Astrocyte (in vitro differentiated cells and primary cell): ENCODE data around the gene TSHZ1. TPM values are rescaled to one million over a fixed set of nuclear protein-coding genes. Genes with fewer than 3 reads are reported as not detected.
"Not testable (repeated sequence)": the region's sequence is repeated elsewhere in the genome, so short reads cannot be mapped to it uniquely, and the experiment has no call there.

ENCODE experiments used
- DNase-seq: peaks from one replicate; pipeline ENCODE4 v3.0.0-alpha.2; 2010; ENCODE audit warnings: low read depth
- FAIRE-seq: peaks from 2 replicates; lab custom pipeline; 2011; peaks lifted over from hg19 to GRCh38; lab: Jason Lieb, UNC
- H2AFZ ChIP-seq: 2 replicates; pipeline ENCODE4 v1.6.0; 2012; ENCODE audit warnings: low read depth, low read length, inconsistent platforms
- H3K27ac ChIP-seq: 2 replicates; pipeline ENCODE4 v1.5.1; 2011; ENCODE audit warnings: low read depth, low read length, inconsistent platforms
- H3K27me3 ChIP-seq: 2 replicates; pipeline ENCODE4 v1.6.0; 2011; ENCODE audit warnings: low read length, inconsistent platforms; ENCODE audit not compliant: insufficient read depth
- H3K36me3 ChIP-seq: 2 replicates; pipeline ENCODE4 v1.5.1; 2011; ENCODE audit warnings: low read length, inconsistent platforms; ENCODE audit not compliant: insufficient read depth
- H3K4me1 ChIP-seq: 2 replicates; pipeline ENCODE4 v1.5.1; 2011; ENCODE audit warnings: low read length, inconsistent platforms; ENCODE audit not compliant: insufficient read depth
- H3K4me2 ChIP-seq: 2 replicates; pipeline ENCODE4 v1.6.0; 2012; ENCODE audit warnings: low read length, inconsistent platforms
- H3K4me3 ChIP-seq: 2 replicates; pipeline ENCODE4 v1.5.1; 2011; ENCODE audit warnings: low read depth, mild to moderate bottlenecking, low read length, inconsistent platforms; ENCODE audit not compliant: insufficient read depth
- H3K79me2 ChIP-seq: 2 replicates; pipeline ENCODE4 v1.6.0; 2012; ENCODE audit warnings: mild to moderate bottlenecking, low read length, inconsistent platforms; ENCODE audit not compliant: insufficient read depth
- H3K9ac ChIP-seq: 2 replicates; pipeline ENCODE4 v1.6.0; 2012; ENCODE audit warnings: mild to moderate bottlenecking, low read length, inconsistent platforms
- H3K9me3 ChIP-seq: 2 replicates; pipeline ENCODE4 v1.5.1; 2012; ENCODE audit warnings: low read depth, mild to moderate bottlenecking, low read length, inconsistent platforms; ENCODE audit not compliant: insufficient read depth
- H4K20me1 ChIP-seq: 2 replicates; pipeline ENCODE4 v1.6.0; 2012; ENCODE audit warnings: low read length, inconsistent platforms; ENCODE audit not compliant: insufficient read depth
- H3K27ac Mint-ChIP-seq: one replicate; pipeline ENCODE4 v1.8.0; 2021; ENCODE audit warnings: mild to moderate bottlenecking, mixed read lengths; ENCODE audit not compliant: unreplicated experiment
- H3K27me3 Mint-ChIP-seq: one replicate; pipeline ENCODE4 v1.8.0; 2021; ENCODE audit warnings: low read depth, mixed read lengths; ENCODE audit not compliant: unreplicated experiment
- H3K36me3 Mint-ChIP-seq: one replicate; pipeline ENCODE4 v1.8.0; 2021; ENCODE audit warnings: low read depth, mixed read lengths; ENCODE audit not compliant: unreplicated experiment
- H3K4me1 Mint-ChIP-seq: one replicate; pipeline ENCODE4 v1.8.0; 2021; ENCODE audit warnings: low read depth, mixed read lengths; ENCODE audit not compliant: unreplicated experiment
- H3K4me3 Mint-ChIP-seq: one replicate; pipeline ENCODE4 v1.8.0; 2021; ENCODE audit warnings: mild to moderate bottlenecking, moderate library complexity, mixed read lengths; ENCODE audit not compliant: unreplicated experiment
- H3K9me3 Mint-ChIP-seq: one replicate; pipeline ENCODE4 v1.8.0; 2021; ENCODE audit warnings: mild to moderate bottlenecking, mixed read lengths; ENCODE audit not compliant: unreplicated experiment
- CTCF ChIP-seq: IDR thresholded peaks from 2 replicates; pipeline ENCODE4 v1.5.1; 2011; ENCODE audit warnings: low read depth, mild to moderate bottlenecking, inconsistent platforms, low read length, moderate library complexity; ENCODE audit not compliant: insufficient read depth
- EZH2 ChIP-seq: IDR thresholded peaks from 2 replicates; pipeline ENCODE4 v1.6.1; 2012; ENCODE audit warnings: mild to moderate bottlenecking, low read length, inconsistent platforms; ENCODE audit not compliant: insufficient read depth
- total RNA-seq: library from RNA; stranded (reverse); gene quantifications from 2 replicates; pipeline ENCODE4 v1.2.1, GENCODE V29; 2021

TSHZ1 gene
- total RNA-seq, 1 donor from 2014 or later: 2.9 TPM

DNA sequence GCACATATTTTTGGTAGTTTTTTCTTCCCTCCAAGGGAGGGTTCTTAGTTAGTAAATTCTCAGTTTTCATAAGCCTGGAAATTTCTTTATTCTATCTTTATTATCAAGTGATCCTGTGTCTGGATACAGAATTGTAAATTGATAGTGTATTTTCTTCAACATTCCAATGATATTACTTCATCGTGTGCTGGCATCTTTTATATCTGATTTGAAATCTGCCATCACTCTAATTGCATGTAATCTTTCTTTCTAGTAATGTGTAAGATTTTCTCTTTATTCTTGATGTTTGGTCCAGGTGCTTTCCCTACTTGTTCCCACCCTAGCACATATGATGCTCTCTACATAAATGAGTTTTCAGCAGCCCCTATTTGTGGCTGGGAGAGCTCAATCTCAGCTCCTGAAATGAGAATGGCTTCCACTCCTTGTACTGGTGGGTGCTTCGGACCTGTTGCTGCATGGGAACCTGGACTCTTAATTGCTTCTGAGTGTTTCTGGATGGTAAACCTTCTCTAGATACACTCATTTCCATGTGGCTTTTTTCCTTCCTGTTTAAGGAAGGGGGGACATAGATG lies 114.2 kb downstream of the TSHZ1 start:
- H3K4me3 ChIP-seq: no peak overlapping the region
- no peak overlapping the region for H3K27ac ChIP-seq
- H3K27me3 ChIP-seq: no peaks in the 10 kb centered on the region
- Mint-ChIP-seq H3K27ac (no peak overlapping the region), H3K4me1 (no peaks in the 10 kb centered on the region), H3K27me3 (peaks cover 6% of the 10 kb centered on the region), H3K9me3 (peaks cover 6% of the 10 kb centered on the region), H3K36me3 (no peaks in the 10 kb centered on the region), H3K4me3 (no peak overlapping the region)
- no peaks in the 10 kb centered on the region for H3K9me3 ChIP-seq
- TF ChIP-seq CTCF: no peak
- no peak for TF ChIP-seq EZH2
- FAIRE-seq (no peak), DNase-seq (no peak)
- no peaks in the 10 kb centered on the region for H4K20me1 ChIP-seq
- no peak overlapping the region for H2AFZ ChIP-seq
- no peaks in the 10 kb centered on the region for H3K4me1 ChIP-seq
- H3K36me3 ChIP-seq: no peaks in the 10 kb centered on the region
- no peaks in the 10 kb centered on the region for H3K79me2 ChIP-seq
- H3K4me2 ChIP-seq: no peak overlapping the region
- no peak overlapping the region for H3K9ac ChIP-seq

GRCh38 chr18:75329753-75330152 lies 119.2 kb downstream of the TSHZ1 start:
- not testable (repeated sequence) for H3K27ac Mint-ChIP-seq, H4K20me1 ChIP-seq, H3K4me3 Mint-ChIP-seq, H3K4me1 ChIP-seq, DNase-seq, H3K27ac ChIP-seq, H3K27me3 Mint-ChIP-seq, H3K36me3 ChIP-seq, H3K9me3 ChIP-seq, H2AFZ ChIP-seq, H3K9ac ChIP-seq, H3K4me2 ChIP-seq, H3K36me3 Mint-ChIP-seq, H3K79me2 ChIP-seq, H3K4me1 Mint-ChIP-seq, H3K4me3 ChIP-seq, H3K27me3 ChIP-seq, H3K9me3 Mint-ChIP-seq, FAIRE-seq

- Mint-ChIP-seq H3K27ac (no peak overlapping the region), H3K36me3 (no peaks in the 10 kb centered on the region), H3K4me3 (no peak overlapping the region), H3K9me3 (peaks cover 4% of the 10 kb centered on the region), H3K4me1 (no peaks in the 10 kb centered on the region), H3K27me3 (no peaks in the 10 kb centered on the region)
- no peak for DNase-seq
- Histone ChIP-seq H3K4me3 (no peak overlapping the region), H3K79me2 (no peaks in the 10 kb centered on the region), H3K9me3 (no peaks in the 10 kb centered on the region), H2AFZ (no peak overlapping the region), H3K27me3 (no peaks in the 10 kb centered on the region), H3K9ac (no peak overlapping the region), H4K20me1 (no peaks in the 10 kb centered on the region), H3K36me3 (no peaks in the 10 kb centered on the region), H3K4me1 (no peaks in the 10 kb centered on the region), H3K4me2 (no peak overlapping the region), H3K27ac (no peak overlapping the region)
- FAIRE-seq: no peak
- no peak for TF ChIP-seq CTCF
- TF ChIP-seq EZH2: no peak
These were observed 119.7 kb downstream of the TSHZ1 start for GRCh38 chr18:75330308-75330707.
